DMS53 treated with DMSO at 0.1 percent for 48 hours (cell line): ENCODE data around the gene TGIF2.
"Not testable (repeated sequence)": the region's sequence is repeated elsewhere in the genome, so short reads cannot be mapped to it uniquely, and the experiment has no call there.

Source experiments
- DNase-seq: peaks from one replicate; lab custom pipeline; 2025; ENCODE audit not compliant: unreplicated experiment; lab: John Stamatoyannopoulos, UW

TGIF2 gene

GRCh38 chr20:36611625-36612024 lies 38.2 kb downstream of the TGIF2 start:
- DNase-seq: no peak

GRCh38 chr20:36613974-36614373 lies 40.6 kb downstream of the TGIF2 start:
- peak; percentile 68 for DNase-seq

- peak; percentile 33 for DNase-seq
Observed at GRCh38 chr20:36614781-36615557, 41.6 kb downstream of the TGIF2 start.

- no peak for DNase-seq
Observed at GRCh38 chr20:36620917-36621316, 47.5 kb downstream of the TGIF2 start.

- DNase-seq: no peak
Observed at GRCh38 chr20:36623444-36623843, 50.0 kb downstream of the TGIF2 start.

- peak; percentile 75 for DNase-seq
Observed at GRCh38 chr20:36624068-36624943, 50.9 kb downstream of the TGIF2 start.

- peak; percentile 76 for DNase-seq
Observed at GRCh38 chr20:36624944-36625324, 51.5 kb downstream of the TGIF2 start.

GRCh38 chr20:36628076-36628475 lies 54.7 kb downstream of the TGIF2 start:
- no peak for DNase-seq

GRCh38 chr20:36629719-36630681 lies 56.6 kb downstream of the TGIF2 start:
- no peak for DNase-seq

- no peak for DNase-seq
Observed at GRCh38 chr20:36631646-36632045, 58.2 kb downstream of the TGIF2 start.

GRCh38 chr20:36632147-36632486 lies 58.7 kb downstream of the TGIF2 start:
- no peak for DNase-seq

- DNase-seq: no peak
Observed at GRCh38 chr20:36632487-36633284, 59.3 kb downstream of the TGIF2 start.

- DNase-seq: no peak
Observed at GRCh38 chr20:36633285-36633772, 59.9 kb downstream of the TGIF2 start.

- no peak for DNase-seq
Observed at GRCh38 chr20:36634342-36634741, 60.9 kb downstream of the TGIF2 start.

- not testable (repeated sequence) for DNase-seq
Observed at GRCh38 chr20:36638876-36639400, 65.5 kb downstream of the TGIF2 start.

- no peak for DNase-seq
Observed at GRCh38 chr20:36641506-36641843, 68.1 kb downstream of the TGIF2 start.

GRCh38 chr20:36642136-36642535 lies 68.7 kb downstream of the TGIF2 start:
- DNase-seq: no peak
